SU-DHL-6 (cell line): Measurements from ENCODE around the gene SPP1.

Source experiments
- CTCF ChIP-seq: fragments of 200-600 bp; sonication (generic); IDR thresholded peaks from one replicate; pipeline ENCODE4 v1.5.1; 2017; ENCODE audit warnings: antibody characterized with exemption, mild to moderate bottlenecking, low read length, moderate library complexity; ENCODE audit not compliant: insufficient read depth, poor library complexity, severe bottlenecking
- EZH2phosphoT487 ChIP-seq: fragments of 200-600 bp; sonication (generic), shearing (Covaris generic); conservative IDR thresholded peaks from 2 replicates; pipeline ENCODE4 v1.6.1; 2018; ENCODE audit warnings: mild to moderate bottlenecking, antibody characterized with exemption, low read length, moderate library complexity, mixed read lengths

- TF ChIP-seq CTCF, result no peak
- no peak for TF ChIP-seq EZH2phosphoT487
Measured at GRCh38 chr4:87962398-87963146, 12.9 kb upstream of the SPP1 start.
